Loucy (cell line): ENCODE data around the gene FTO.

Source experiments
- H2AFZ ChIP-seq: fragments of 200-600 bp; sonication (generic); 2 replicates; pipeline ENCODE4 v1.6.0; 2016; ENCODE audit warnings: antibody characterized with exemption, mild to moderate bottlenecking, low read length, moderate library complexity
- H3F3A ChIP-seq: fragments of 200-600 bp; 2 replicates; pipeline ENCODE4 v1.6.0; 2016; ENCODE audit warnings: antibody characterized with exemption, low read depth, mild to moderate bottlenecking
- H3K27me3 ChIP-seq: fragments of 200-600 bp; sonication (generic); 2 replicates; pipeline ENCODE4 v1.6.1; 2014; ENCODE audit warnings: low read length, mild to moderate bottlenecking; ENCODE audit not compliant: insufficient read depth, poor library complexity, severe bottlenecking
- H3K36me3 ChIP-seq: fragments of 200-600 bp; sonication (generic); 2 replicates; pipeline ENCODE4 v1.6.1; 2016; ENCODE audit warnings: low read length; ENCODE audit not compliant: insufficient read depth
- H3K4me1 ChIP-seq: fragments of 200-600 bp; sonication (generic); 2 replicates; pipeline ENCODE4 v1.5.1; 2014; ENCODE audit warnings: low read length, mild to moderate bottlenecking; ENCODE audit not compliant: insufficient read depth, poor library complexity, severe bottlenecking
- H3K4me2 ChIP-seq: fragments of 200-600 bp; sonication (generic); 2 replicates; pipeline ENCODE4 v1.6.0; 2014; ENCODE audit warnings: antibody characterized with exemption, low read length, low read depth, mild to moderate bottlenecking; ENCODE audit not compliant: poor library complexity, severe bottlenecking
- H3K4me3 ChIP-seq: fragments of 200-600 bp; sonication (generic); 2 replicates; pipeline ENCODE4 v1.5.1; 2014; ENCODE audit warnings: low read length, mild to moderate bottlenecking, mixed read lengths; ENCODE audit not compliant: poor library complexity, severe bottlenecking
- H3K79me2 ChIP-seq: fragments of 200-600 bp; sonication (generic); 2 replicates; pipeline ENCODE4 v1.6.1; 2014; ENCODE audit warnings: low read length; ENCODE audit not compliant: insufficient read depth
- H3K9ac ChIP-seq: fragments of 200-600 bp; sonication (generic); 2 replicates; pipeline ENCODE4 v1.6.0; 2014; ENCODE audit warnings: mild to moderate bottlenecking, low read depth, low read length, moderate library complexity; ENCODE audit not compliant: poor library complexity, severe bottlenecking
- H3K9me2 ChIP-seq: fragments of 200-600 bp; sonication (generic); replicated peaks from 2 replicates; pipeline ENCODE4 v1.6.1; 2016; ENCODE audit warnings: low read depth, low read length, mixed read lengths
- H3K9me3 ChIP-seq: fragments of 200-600 bp; sonication (generic); 2 replicates; pipeline ENCODE4 v1.6.1; 2014; ENCODE audit warnings: mild to moderate bottlenecking, antibody characterized with exemption, low read length, low read depth; ENCODE audit not compliant: insufficient read depth
- H4K20me1 ChIP-seq: fragments of 200-600 bp; sonication (generic); 2 replicates; pipeline ENCODE4 v1.6.0; 2014; ENCODE audit warnings: antibody characterized with exemption, low read length, mild to moderate bottlenecking; ENCODE audit not compliant: insufficient read depth, poor library complexity, severe bottlenecking
- CTCF ChIP-seq: fragments of 200-600 bp; sonication (generic); conservative IDR thresholded peaks from 2 replicates; pipeline ENCODE4 v1.5.1; 2014; ENCODE audit warnings: mild to moderate bottlenecking, antibody characterized with exemption, low read length
- EZH2phosphoT487 ChIP-seq: fragments of 200-600 bp; IDR thresholded peaks from 2 replicates; pipeline ENCODE4 v1.6.1; 2018; ENCODE audit warnings: antibody characterized with exemption, mild to moderate bottlenecking, moderate library complexity, borderline replicate concordance

FTO gene

DNA sequence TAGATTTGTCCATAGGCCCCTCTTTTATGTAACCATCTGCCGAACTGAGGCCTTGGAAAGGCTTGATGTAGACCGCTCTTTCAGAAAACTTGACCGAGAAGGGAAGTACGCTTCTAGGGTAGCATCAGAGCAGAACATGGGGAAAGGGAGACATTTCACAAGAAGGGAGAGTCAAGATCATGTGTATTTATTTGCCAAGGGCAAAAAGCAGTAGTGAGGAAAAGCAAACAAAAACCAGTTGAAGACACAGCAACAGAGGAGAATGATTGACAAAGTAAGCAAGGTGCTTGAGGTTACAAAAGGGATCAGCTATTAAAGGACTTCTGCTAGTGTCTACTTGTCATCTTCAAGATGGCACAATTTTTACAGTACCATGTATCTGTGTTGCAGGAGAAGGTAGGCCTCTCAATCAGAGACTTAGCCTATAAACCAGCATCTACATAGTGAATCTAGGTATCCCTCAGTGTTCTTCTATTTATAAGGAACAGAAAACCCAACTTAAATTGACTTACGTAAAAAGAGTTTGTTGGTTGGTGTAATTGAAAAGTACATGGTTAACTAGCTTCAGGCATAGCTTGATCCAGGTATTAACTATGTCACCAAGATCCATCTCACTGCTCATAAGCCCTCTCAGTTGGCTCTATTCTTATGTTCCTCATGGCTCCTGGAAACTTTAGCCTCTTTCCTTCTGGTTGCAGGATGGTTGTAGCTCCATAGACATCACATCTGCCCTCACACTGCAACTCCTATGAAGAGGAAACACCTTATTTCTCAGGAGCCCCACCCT lies 294.3 kb downstream of the FTO start:
- Histone ChIP-seq H3K9ac (no peak overlapping the region), H3K36me3 (no peaks in the 10 kb centered on the region), H3K79me2 (no peaks in the 10 kb centered on the region), H3K4me3 (no peak overlapping the region), H3K4me1 (peaks cover 9% of the 10 kb centered on the region), H3K9me3 (no peaks in the 10 kb centered on the region), H3K9me2 (no peaks in the 10 kb centered on the region), H3K27me3 (no peaks in the 10 kb centered on the region), H3F3A (no peaks in the 10 kb centered on the region), H3K4me2 (no peak overlapping the region), H4K20me1 (no peaks in the 10 kb centered on the region), H2AFZ (no peak overlapping the region)
- TF ChIP-seq EZH2phosphoT487 = no peak
- TF ChIP-seq CTCF = no peak

GRCh38 chr16:53998966-53999522 lies 295.1 kb downstream of the FTO start:
- TF ChIP-seq EZH2phosphoT487 = no peak
- TF ChIP-seq CTCF = no peak
- no peaks in the 10 kb centered on the region for H3K27me3 ChIP-seq
- H3K9ac ChIP-seq = no peak overlapping the region
- H3K4me1 ChIP-seq = peaks cover 8% of the 10 kb centered on the region
- no peaks in the 10 kb centered on the region for H3K79me2 ChIP-seq
- H3K9me2 ChIP-seq = no peaks in the 10 kb centered on the region
- H3K4me3 ChIP-seq = no peak overlapping the region
- H2AFZ ChIP-seq = no peak overlapping the region
- no peaks in the 10 kb centered on the region for H3K36me3 ChIP-seq
- H4K20me1 ChIP-seq = no peaks in the 10 kb centered on the region
- H3F3A ChIP-seq = no peaks in the 10 kb centered on the region
- H3K4me2 ChIP-seq = no peak overlapping the region
- H3K9me3 ChIP-seq = no peaks in the 10 kb centered on the region

DNA sequence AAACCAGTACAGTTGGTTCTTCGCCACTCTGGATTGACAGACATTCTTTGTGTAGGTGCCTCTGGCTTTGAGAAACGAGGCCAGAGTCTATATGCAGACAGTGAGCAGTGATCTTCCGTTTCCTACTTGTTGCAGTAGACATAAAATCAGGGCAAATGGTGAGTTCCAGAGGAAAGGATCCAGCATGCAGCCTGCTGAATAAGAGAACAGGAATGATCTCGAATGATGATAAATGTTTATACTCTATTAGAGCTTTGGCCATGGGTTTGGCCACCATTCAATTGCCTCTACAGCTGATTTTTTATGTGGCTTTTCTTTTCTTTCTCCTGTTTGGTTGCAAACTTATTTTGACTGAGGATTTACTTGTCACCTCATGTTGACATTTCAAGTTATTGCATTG lies 295.9 kb downstream of the FTO start:
- H3K4me2 ChIP-seq = no peak overlapping the region
- no peaks in the 10 kb centered on the region for H3K36me3 ChIP-seq
- no peak overlapping the region for H3K9ac ChIP-seq
- no peaks in the 10 kb centered on the region for H3K79me2 ChIP-seq
- no peaks in the 10 kb centered on the region for H3K9me2 ChIP-seq
- TF ChIP-seq CTCF = no peak
- TF ChIP-seq EZH2phosphoT487 = no peak
- no peak overlapping the region for H2AFZ ChIP-seq
- H3K9me3 ChIP-seq = no peaks in the 10 kb centered on the region
- H4K20me1 ChIP-seq = no peaks in the 10 kb centered on the region
- H3K4me1 ChIP-seq = peaks cover 8% of the 10 kb centered on the region
- H3K4me3 ChIP-seq = no peak overlapping the region
- no peaks in the 10 kb centered on the region for H3F3A ChIP-seq
- no peaks in the 10 kb centered on the region for H3K27me3 ChIP-seq
